SK-N-SH (cell line): Measurements from ENCODE around the gene ZNF136. TPM values are rescaled to one million over a fixed set of nuclear protein-coding genes. Genes with fewer than 3 reads are reported as not detected.

Source experiments
- CTCF ChIA-PET: fragments of 300-600, 350-600 bp; formaldehyde crosslinking; extraction: SDS; loops from one replicate; lab custom pipeline; 2021; lab: Yijun Ruan, JAX
- POLR2A ChIA-PET: fragments of 350-600 bp; sonication (Branson Sonifier 250); formaldehyde crosslinking; extraction: SDS; loops from one replicate; lab custom pipeline; 2020; ENCODE audit warnings: antibody characterized with exemption, inconsistent platforms; lab: Yijun Ruan, JAX
- DNase-seq: peaks from one replicate; pipeline ENCODE4 v3.0.0; 2012
- H2AFZ ChIP-seq: fragments of 200-600 bp; sonication (generic); 2 replicates; pipeline ENCODE4 v1.8.1; 2016; ENCODE audit warnings: antibody characterized with exemption, mild to moderate bottlenecking, low read depth
- H3F3A ChIP-seq: fragments of 200-600 bp; sonication (generic); replicated peaks from 2 replicates; pipeline ENCODE3; 2016; ENCODE audit warnings: antibody characterized with exemption, mild to moderate bottlenecking; ENCODE audit not compliant: insufficient read depth
- H3K27ac ChIP-seq, 2 experiments: fragments of 200-500 bp in 1 of 2; fragments of 200-600 bp in 1 of 2; sonication (Bioruptor generic) in 1 of 2; sonication (generic), shearing (Covaris generic) in 1 of 2; 2 replicates each; pipeline versions ENCODE4 v1.5.1 to v1.6.1; 2014 to 2016; ENCODE audit warnings: low read depth in 2 of 2, inconsistent platforms in 1 of 2, low read length in 1 of 2, mild to moderate bottlenecking in 1 of 2, mixed read lengths in 1 of 2
- H3K27me3 ChIP-seq: fragments of 200-600 bp; sonication (generic), shearing (Covaris generic); 2 replicates; pipeline ENCODE4 v1.6.1; 2016; ENCODE audit warnings: mixed run types; ENCODE audit not compliant: insufficient read depth
- H3K36me3 ChIP-seq, 2 experiments: fragments of 200-500 bp in 1 of 2; fragments of 200-600 bp in 1 of 2; sonication (Bioruptor generic) in 1 of 2; sonication (generic) in 1 of 2; replicated peaks in 1 of 2; 2 replicates each; pipeline versions ENCODE3 to v1.5.1; 2014 to 2016; ENCODE audit warnings: low read length in 1 of 2, mild to moderate bottlenecking in 1 of 2; ENCODE audit not compliant: insufficient read depth in 2 of 2, control insufficient read depth in 1 of 2
- H3K4me1 ChIP-seq, 2 experiments: fragments of 200-500 bp in 1 of 2; fragments of 200-600 bp in 1 of 2; sonication (Bioruptor generic) in 1 of 2; sonication (generic), shearing (Covaris generic) in 1 of 2; 2 replicates each; pipeline versions ENCODE4 v1.5.1 to v1.6.1; 2014 to 2016; ENCODE audit warnings: low read depth in 1 of 2, low read length in 1 of 2, mixed run types in 1 of 2; ENCODE audit not compliant: insufficient read depth in 2 of 2, control insufficient read depth in 1 of 2
- H3K4me2 ChIP-seq: fragments of 200-600 bp; sonication (generic), shearing (Covaris generic); 2 replicates; pipeline ENCODE4 v1.6.1; 2017; ENCODE audit warnings: mixed run types
- H3K4me3 ChIP-seq, 2 experiments: fragments of 200-500 bp in 1 of 2; fragments of 200-600 bp in 1 of 2; sonication (Bioruptor generic) in 1 of 2; sonication (generic), shearing (Covaris generic) in 1 of 2; 2 replicates each; pipeline versions ENCODE4 v1.5.1 to v1.8.1; 2014 to 2016; ENCODE audit warnings: low read depth in 2 of 2, inconsistent platforms in 1 of 2, low read length in 1 of 2, mild to moderate bottlenecking in 1 of 2, mixed read lengths in 1 of 2, moderate library complexity in 1 of 2
- H3K79me2 ChIP-seq: fragments of 200-600 bp; sonication (generic); 2 replicates; pipeline ENCODE4 v1.8.1; 2017; ENCODE audit warnings: mild to moderate bottlenecking; ENCODE audit not compliant: insufficient read depth
- H3K9ac ChIP-seq: fragments of 200-600 bp; sonication (generic); 2 replicates; pipeline ENCODE4 v1.6.1; 2017; ENCODE audit warnings: mixed run types
- H3K9me2 ChIP-seq: fragments of 200-600 bp; sonication (generic); 2 replicates; pipeline ENCODE4 v1.6.1; 2017; ENCODE audit warnings: mixed run types
- H3K9me3 ChIP-seq: fragments of 200-600 bp; sonication (generic); 2 replicates; pipeline ENCODE4 v1.6.1; 2017; ENCODE audit warnings: mixed run types, mild to moderate bottlenecking, moderate library complexity
- H4K20me1 ChIP-seq: fragments of 200-600 bp; sonication (generic); 2 replicates; pipeline ENCODE4 v1.6.1; 2017; ENCODE audit warnings: mild to moderate bottlenecking, mixed run types; ENCODE audit not compliant: insufficient read depth
- CHD2 ChIP-seq: fragments of 150-350 bp; IDR thresholded peaks from 2 replicates; pipeline ENCODE4 v1.6.1; 2018; ENCODE audit warnings: low read length; ENCODE audit not compliant: partially characterized antibody
- GABPA ChIP-seq: IDR thresholded peaks from 2 replicates; pipeline ENCODE4 v1.4.0; 2012; ENCODE audit warnings: low read depth, mild to moderate bottlenecking
- GATA2 ChIP-seq: sonication (generic); formaldehyde crosslinking; IDR thresholded peaks from 2 replicates; pipeline ENCODE4 v1.5.0; 2020; ENCODE audit warnings: mild to moderate bottlenecking, missing genetic modification reagents
- JUND ChIP-seq: IDR thresholded peaks from 2 replicates; pipeline ENCODE4 v1.4.0; 2012
- POLR2AphosphoS5 ChIP-seq: IDR thresholded peaks from 2 replicates; pipeline ENCODE4 v1.6.1; 2012; ENCODE audit warnings: low read depth, low read length
- TAF1 ChIP-seq: IDR thresholded peaks from 2 replicates; pipeline ENCODE4 v1.6.1; 2012; ENCODE audit warnings: low read depth, mild to moderate bottlenecking, low read length, moderate library complexity, borderline replicate concordance
- TEAD4 ChIP-seq: IDR thresholded peaks from 2 replicates; pipeline ENCODE4 v1.4.0; 2012; ENCODE audit warnings: mild to moderate bottlenecking, borderline replicate concordance; ENCODE audit not compliant: insufficient read depth
- WGBS: methylation state at CpG from one replicate; pipeline ENCODE4 v1.1.6; 2017; ENCODE audit warnings: low lambda C conversion rate; 5-methylcytosine and 5-hydroxymethylcytosine counted together
- polyA plus RNA-seq, 3 experiments: library from polyadenylated mRNA; depleted of rRNA; stranded (reverse); fragments of >200 nt; gene quantifications; 2 replicates each; pipeline ENCODE4 v1.2.3, GENCODE V29; 2012
- TF ChIP-seq, protein P1 (sequence below): fragments of 150-350 bp; IDR thresholded peaks from 2 replicates; pipeline ENCODE4 v1.6.1; 2016; ENCODE audit warnings: mild to moderate bottlenecking, low read depth, low read length
- TF ChIP-seq, protein P2 (sequence below): IDR thresholded peaks from 2 replicates; pipeline ENCODE4 v1.4.0; 2012; ENCODE audit warnings: low read depth, borderline replicate concordance
- TF ChIP-seq, protein P3 (sequence below): fragments of 150-350 bp; IDR thresholded peaks from 2 replicates; pipeline ENCODE4 v1.6.1; 2017; ENCODE audit warnings: antibody characterized with exemption, low read length, low read depth, borderline replicate concordance

The ZNF136 gene
- polyA plus RNA-seq, 1 of the 3 experiments (the other 2 are of a cell fraction): 1.7 TPM

DNA sequence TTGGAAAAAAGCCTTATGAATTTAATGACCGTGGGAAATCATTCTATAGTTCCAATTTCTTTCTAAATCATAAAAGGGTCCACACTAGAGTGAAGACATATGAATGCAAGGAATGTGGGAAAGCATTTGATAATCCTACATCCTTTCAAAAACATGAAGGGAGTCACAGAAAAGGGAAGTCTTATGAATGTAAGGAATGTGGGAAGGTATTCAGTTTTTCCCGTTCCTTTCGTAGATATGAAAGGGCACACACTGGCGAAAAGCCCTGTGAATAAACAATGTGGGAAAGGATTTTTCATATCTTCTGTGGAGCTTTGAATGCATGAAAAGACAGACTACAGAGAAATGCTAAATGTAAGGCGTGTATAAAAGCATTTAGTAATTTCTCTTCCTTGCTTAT is 49.8 kb upstream of the ZNF136 start:
- WGBS: 19% methylated on average over 5 of the region's 5 CpGs
- no peak for DNase-seq
- H3K36me3 ChIP-seq: no peaks in the 10 kb centered on the region
- H3K79me2 ChIP-seq: no peaks in the 10 kb centered on the region
- H3K9me3 ChIP-seq: no peaks in the 10 kb centered on the region
- no peaks in the 10 kb centered on the region for H3F3A ChIP-seq
- no peak overlapping the region for H2AFZ ChIP-seq
- H3K9ac ChIP-seq: no peak overlapping the region
- ChIA-PET POLR2A (no interaction called here), CTCF (interaction anchor here (1.4 to 2.3 kb wide), 2 partner anchors 13 to 14 kb away, joined by 3 to 6 read pairs; no protein-coding TSS in a partner anchor)
- H3K27ac ChIP-seq: no peak overlapping the region
- H3K4me1 ChIP-seq: no peaks in the 10 kb centered on the region
- H3K9me2 ChIP-seq: no peaks in the 10 kb centered on the region
- H3K27me3 ChIP-seq: no peaks in the 10 kb centered on the region
- H3K4me3 ChIP-seq: no peak overlapping the region
- no peak overlapping the region for H3K4me2 ChIP-seq
- TF ChIP-seq POLR2AphosphoS5: no peak
- no peak for TF ChIP-seq JUND
- TF ChIP-seq CHD2: no peak
- TF ChIP-seq, protein P1, sequence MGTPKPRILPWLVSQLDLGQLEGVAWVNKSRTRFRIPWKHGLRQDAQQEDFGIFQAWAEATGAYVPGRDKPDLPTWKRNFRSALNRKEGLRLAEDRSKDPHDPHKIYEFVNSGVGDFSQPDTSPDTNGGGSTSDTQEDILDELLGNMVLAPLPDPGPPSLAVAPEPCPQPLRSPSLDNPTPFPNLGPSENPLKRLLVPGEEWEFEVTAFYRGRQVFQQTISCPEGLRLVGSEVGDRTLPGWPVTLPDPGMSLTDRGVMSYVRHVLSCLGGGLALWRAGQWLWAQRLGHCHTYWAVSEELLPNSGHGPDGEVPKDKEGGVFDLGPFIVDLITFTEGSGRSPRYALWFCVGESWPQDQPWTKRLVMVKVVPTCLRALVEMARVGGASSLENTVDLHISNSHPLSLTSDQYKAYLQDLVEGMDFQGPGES: no peak
- TF ChIP-seq TEAD4: no peak
- no peak for TF ChIP-seq TAF1
- TF ChIP-seq, protein P2, sequence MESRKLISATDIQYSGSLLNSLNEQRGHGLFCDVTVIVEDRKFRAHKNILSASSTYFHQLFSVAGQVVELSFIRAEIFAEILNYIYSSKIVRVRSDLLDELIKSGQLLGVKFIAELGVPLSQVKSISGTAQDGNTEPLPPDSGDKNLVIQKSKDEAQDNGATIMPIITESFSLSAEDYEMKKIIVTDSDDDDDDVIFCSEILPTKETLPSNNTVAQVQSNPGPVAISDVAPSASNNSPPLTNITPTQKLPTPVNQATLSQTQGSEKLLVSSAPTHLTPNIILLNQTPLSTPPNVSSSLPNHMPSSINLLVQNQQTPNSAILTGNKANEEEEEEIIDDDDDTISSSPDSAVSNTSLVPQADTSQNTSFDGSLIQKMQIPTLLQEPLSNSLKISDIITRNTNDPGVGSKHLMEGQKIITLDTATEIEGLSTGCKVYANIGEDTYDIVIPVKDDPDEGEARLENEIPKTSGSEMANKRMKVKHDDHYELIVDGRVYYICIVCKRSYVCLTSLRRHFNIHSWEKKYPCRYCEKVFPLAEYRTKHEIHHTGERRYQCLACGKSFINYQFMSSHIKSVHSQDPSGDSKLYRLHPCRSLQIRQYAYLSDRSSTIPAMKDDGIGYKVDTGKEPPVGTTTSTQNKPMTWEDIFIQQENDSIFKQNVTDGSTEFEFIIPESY: no peak
- no peaks in the 10 kb centered on the region for H4K20me1 ChIP-seq

DNA sequence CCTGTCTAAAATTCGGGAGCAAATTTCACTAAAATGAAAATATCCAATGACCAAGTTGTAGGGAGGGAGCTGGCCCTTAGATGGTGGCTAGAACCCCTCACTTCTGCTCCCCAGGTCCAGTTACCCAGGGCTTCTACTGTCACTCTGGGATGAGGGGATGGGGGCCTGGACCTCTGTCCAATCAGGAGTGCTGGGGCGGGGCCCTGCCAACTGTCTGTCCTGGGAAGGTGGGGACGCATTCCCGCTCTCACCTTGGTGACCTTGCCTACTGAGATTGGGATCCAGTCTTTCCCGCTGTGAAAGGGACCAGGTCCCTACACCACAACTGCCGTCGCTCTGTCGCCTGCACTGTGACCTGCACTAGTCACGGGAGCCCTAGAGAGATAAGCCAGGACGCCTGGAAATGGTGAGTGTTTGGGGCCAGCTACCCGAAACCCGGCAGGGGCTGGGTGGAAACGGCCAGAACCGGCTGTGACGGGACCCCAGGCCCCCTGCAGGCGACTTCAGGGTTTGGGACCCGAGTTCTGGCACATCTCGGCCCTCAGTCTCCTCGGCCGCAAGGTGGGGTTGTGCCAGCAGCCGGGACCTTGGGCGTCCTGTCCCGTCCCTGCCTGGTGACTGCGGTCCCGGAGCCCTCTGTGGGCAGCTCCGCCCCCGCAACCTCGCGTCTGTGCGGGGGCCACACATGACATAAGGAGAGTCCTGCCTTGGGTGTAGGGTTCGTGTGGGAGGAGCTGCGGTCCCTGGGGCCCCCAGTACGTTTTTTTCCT is 45.5 kb upstream of the ZNF136 start:
- CTCF ChIA-PET: interaction anchor here (1.3 kb wide), 1 partner anchor 10 kb away, joined by 3 read pairs; no protein-coding TSS in a partner anchor
- H3K9me3 ChIP-seq: no peaks in the 10 kb centered on the region
- no peak overlapping the region for H2AFZ ChIP-seq
- POLR2A ChIA-PET: no interaction called here
- H3K27ac ChIP-seq: no peak overlapping the region
- H3K36me3 ChIP-seq: no peaks in the 10 kb centered on the region
- WGBS: 62% methylated on average over 23 of the region's 33 CpGs
- TF ChIP-seq, protein P3, sequence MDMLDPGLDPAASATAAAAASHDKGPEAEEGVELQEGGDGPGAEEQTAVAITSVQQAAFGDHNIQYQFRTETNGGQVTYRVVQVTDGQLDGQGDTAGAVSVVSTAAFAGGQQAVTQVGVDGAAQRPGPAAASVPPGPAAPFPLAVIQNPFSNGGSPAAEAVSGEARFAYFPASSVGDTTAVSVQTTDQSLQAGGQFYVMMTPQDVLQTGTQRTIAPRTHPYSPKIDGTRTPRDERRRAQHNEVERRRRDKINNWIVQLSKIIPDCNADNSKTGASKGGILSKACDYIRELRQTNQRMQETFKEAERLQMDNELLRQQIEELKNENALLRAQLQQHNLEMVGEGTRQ: no peak
- TF ChIP-seq GATA2 (CRISPR knock-in tag) (no peak), POLR2AphosphoS5 (no peak), GABPA (no peak)
- H3K27me3 ChIP-seq: no peaks in the 10 kb centered on the region
- no peaks in the 10 kb centered on the region for H3K79me2 ChIP-seq
- H3K4me3 ChIP-seq: no peak overlapping the region
- H3K4me2 ChIP-seq: no peak overlapping the region
- H4K20me1 ChIP-seq: no peaks in the 10 kb centered on the region
- no peaks in the 10 kb centered on the region for H3K9me2 ChIP-seq
- H3K4me1 ChIP-seq: no peaks in the 10 kb centered on the region
- H3K9ac ChIP-seq: no peak overlapping the region
- no peaks in the 10 kb centered on the region for H3F3A ChIP-seq
- no peak for DNase-seq
